Measurements from ENCODE around the gene UNKL. TPM values are rescaled to one million over a fixed set of nuclear protein-coding genes. Genes with fewer than 3 reads are reported as not detected.

The UNKL gene
- total and polyA plus RNA-seq, 3 donors from 2014 or later, result 23.7 to 49.9 (median 49.2) TPM

- no peaks in the 10 kb centered on the region for H3K27me3 ChIP-seq
- intact Hi-C loops (cut with DNase I; ENCODE audit: low total_unique reads), result no loop called here
- no peaks in the 10 kb centered on the region for H3K36me3 ChIP-seq (ENCODE audit: low read depth, missing control alignments)
- TF ChIP-seq POLR2A (IDR thresholded peaks at IDR 0.05), result no peak
- TF ChIP-seq, protein P1, sequence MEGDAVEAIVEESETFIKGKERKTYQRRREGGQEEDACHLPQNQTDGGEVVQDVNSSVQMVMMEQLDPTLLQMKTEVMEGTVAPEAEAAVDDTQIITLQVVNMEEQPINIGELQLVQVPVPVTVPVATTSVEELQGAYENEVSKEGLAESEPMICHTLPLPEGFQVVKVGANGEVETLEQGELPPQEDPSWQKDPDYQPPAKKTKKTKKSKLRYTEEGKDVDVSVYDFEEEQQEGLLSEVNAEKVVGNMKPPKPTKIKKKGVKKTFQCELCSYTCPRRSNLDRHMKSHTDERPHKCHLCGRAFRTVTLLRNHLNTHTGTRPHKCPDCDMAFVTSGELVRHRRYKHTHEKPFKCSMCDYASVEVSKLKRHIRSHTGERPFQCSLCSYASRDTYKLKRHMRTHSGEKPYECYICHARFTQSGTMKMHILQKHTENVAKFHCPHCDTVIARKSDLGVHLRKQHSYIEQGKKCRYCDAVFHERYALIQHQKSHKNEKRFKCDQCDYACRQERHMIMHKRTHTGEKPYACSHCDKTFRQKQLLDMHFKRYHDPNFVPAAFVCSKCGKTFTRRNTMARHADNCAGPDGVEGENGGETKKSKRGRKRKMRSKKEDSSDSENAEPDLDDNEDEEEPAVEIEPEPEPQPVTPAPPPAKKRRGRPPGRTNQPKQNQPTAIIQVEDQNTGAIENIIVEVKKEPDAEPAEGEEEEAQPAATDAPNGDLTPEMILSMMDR (IDR thresholded peaks at IDR 0.05), result no peak
- no peaks in the 10 kb centered on the region for H3K4me1 ChIP-seq
- DNase-seq, result no peak
- no peak overlapping the region for H3K4me3 ChIP-seq
- no peak overlapping the region for H3K27ac ChIP-seq
- WGBS, 2 donors, result 97% methylated on average over 30 of the region's 30 CpGs; no CpG with 5 or more reads in 1 of the 2 donors
- no peaks in the 10 kb centered on the region for H3K9me3 ChIP-seq
Measured at GRCh38 chr16:1448536-1449116, 34.1 kb upstream of the UNKL start.

- intact Hi-C loops (cut with DNase I; ENCODE audit: low total_unique reads), result no loop called here
- DNase-seq, result no peak
- no peaks in the 10 kb centered on the region for H3K36me3 ChIP-seq (ENCODE audit: low read depth, missing control alignments)
Measured at GRCh38 chr16:1447965-1448364, 33.5 kb upstream of the UNKL start.

DNA sequence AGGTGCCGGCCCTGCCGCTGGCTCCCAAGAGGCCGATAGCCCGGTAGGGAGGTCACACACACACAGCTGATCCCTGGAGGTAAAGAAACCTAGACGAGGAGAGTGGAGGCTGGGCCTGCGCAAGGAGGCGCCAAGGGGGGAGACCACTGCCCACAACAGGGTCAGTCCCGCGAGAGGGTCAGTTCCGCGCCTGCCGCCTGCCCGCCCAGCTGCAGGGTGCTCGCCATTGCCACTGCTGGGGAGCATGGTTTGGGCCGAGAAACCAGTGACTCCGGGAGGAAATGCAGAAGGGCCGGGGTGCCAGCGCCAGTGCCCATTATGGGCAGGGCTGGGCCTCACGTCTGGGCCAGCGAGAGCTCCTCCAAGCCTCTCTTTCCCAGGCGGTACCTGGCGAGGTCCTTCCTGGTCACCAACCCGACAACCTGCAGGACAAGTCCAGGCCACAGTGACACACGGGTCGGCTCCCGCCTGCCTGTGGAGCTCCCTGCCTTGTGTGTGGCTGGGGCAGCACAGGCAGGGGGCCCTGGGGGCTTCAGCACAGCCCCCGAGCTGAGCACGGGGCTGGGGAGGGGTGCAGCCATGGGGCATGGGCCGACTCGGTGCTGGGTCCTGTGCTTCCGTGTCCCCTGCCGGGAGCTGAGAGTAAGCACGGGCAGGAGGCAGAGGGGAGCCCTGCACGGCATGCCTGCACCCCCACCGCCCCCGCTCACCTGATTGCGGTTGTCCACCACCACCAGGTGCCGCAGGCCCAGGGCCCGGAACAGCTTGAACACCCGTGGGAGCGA lies 32.0 kb upstream of the UNKL start:
- no peak for DNase-seq
- intact Hi-C loops (cut with DNase I; ENCODE audit: low total_unique reads), result no loop called here
- no peaks in the 10 kb centered on the region for H3K36me3 ChIP-seq (ENCODE audit: low read depth, missing control alignments)
- 91 to 92% methylated on average over 26 to 40 of the region's 41 CpGs for WGBS, 2 donors
- no peak overlapping the region for H3K27ac ChIP-seq
- no peaks in the 10 kb centered on the region for H3K9me3 ChIP-seq
- H3K4me1 ChIP-seq, result no peaks in the 10 kb centered on the region
- no peak overlapping the region for H3K4me3 ChIP-seq
- H3K27me3 ChIP-seq, result no peaks in the 10 kb centered on the region
- TF ChIP-seq, protein P1 (IDR thresholded peaks at IDR 0.05), result no peak
- TF ChIP-seq POLR2A (IDR thresholded peaks at IDR 0.05), result no peak

More at GRCh38 chr16:1447965-1448364, 33.5 kb upstream of the UNKL start:
- H3K4me3 ChIP-seq, result no peak overlapping the region
- TF ChIP-seq, protein P1 (IDR thresholded peaks at IDR 0.05), result no peak
- no peak overlapping the region for H3K27ac ChIP-seq
- 71 to 92% methylated on average over 1 to 9 of the region's 11 CpGs for WGBS, 2 donors
- H3K27me3 ChIP-seq, result no peaks in the 10 kb centered on the region
- H3K4me1 ChIP-seq, result no peaks in the 10 kb centered on the region
- H3K9me3 ChIP-seq, result no peaks in the 10 kb centered on the region

DNA sequence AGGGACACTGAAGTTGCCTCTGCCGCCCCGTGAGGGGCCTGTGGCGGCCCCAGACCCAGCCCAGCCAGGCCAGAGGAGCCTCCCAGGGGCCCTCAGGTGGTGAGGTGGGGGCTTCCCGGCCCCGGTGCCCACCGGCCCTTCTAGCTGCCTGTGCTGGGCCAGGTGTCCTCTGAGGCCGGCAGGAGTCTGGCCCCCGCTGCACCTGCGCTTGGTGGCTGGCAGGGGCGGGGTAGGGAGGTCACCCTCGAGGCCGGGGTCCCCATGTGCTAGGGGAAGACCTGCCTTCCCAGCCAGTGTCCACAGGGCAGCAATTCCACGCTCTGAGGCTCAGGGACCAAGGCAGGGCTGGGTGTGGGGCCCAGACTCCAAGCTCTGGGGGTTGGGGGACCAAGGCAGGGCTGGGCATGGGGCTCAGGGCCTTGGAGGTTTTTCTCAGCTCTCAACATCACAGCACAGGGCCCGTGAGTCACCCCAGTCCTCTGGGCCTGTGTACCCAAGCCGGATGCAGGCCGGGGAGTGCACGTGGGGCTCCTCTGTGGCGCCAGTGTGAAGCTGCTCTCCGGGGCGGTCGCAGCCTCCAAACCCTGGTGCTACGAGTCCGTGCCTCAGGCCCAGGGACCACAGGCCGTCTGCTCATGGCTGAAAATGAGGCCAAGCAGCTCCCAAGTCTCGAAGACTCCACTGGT lies 31.2 kb upstream of the UNKL start:
- Histone ChIP-seq H3K27ac (no peak overlapping the region), H3K36me3 (ENCODE audit: low read depth, missing control alignments) (no peaks in the 10 kb centered on the region), H3K4me1 (no peaks in the 10 kb centered on the region), H3K27me3 (no peaks in the 10 kb centered on the region), H3K9me3 (no peaks in the 10 kb centered on the region), H3K4me3 (no peak overlapping the region)
- WGBS, 2 donors, result 80 to 85% methylated on average over 3 to 17 of the region's 25 CpGs
- TF ChIP-seq POLR2A (IDR thresholded peaks at IDR 0.05), result no peak
- TF ChIP-seq, protein P1 (IDR thresholded peaks at IDR 0.05), result no peak
- intact Hi-C loops (cut with DNase I; ENCODE audit: low total_unique reads), result no loop called here
- no peak for DNase-seq
